KMS-11 (cell line): Measurements from ENCODE around the gene PPM1E.

Experiments used
- H2AFZ ChIP-seq: fragments of 200-600 bp; sonication (generic); 2 replicates; pipeline ENCODE4 v1.6.1; 2016; ENCODE audit warnings: antibody characterized with exemption, mixed run types, low read depth
- H3K27ac ChIP-seq: fragments of 200-600 bp; sonication (generic); 2 replicates; pipeline ENCODE4 v1.6.1; 2016; ENCODE audit warnings: mild to moderate bottlenecking, mixed run types
- H3K27me3 ChIP-seq: fragments of 200-600 bp; sonication (generic); 2 replicates; pipeline ENCODE4 v1.6.1; 2017; ENCODE audit warnings: mild to moderate bottlenecking, low read depth, mixed run types, moderate library complexity; ENCODE audit not compliant: insufficient read depth
- H3K36me3 ChIP-seq: fragments of 200-600 bp; sonication (generic); 2 replicates; pipeline ENCODE4 v1.6.1; 2017; ENCODE audit warnings: mild to moderate bottlenecking, mixed run types; ENCODE audit not compliant: insufficient read depth
- H3K4me1 ChIP-seq: fragments of 200-600 bp; sonication (generic); 2 replicates; pipeline ENCODE4 v1.6.1; 2016; ENCODE audit warnings: mild to moderate bottlenecking, low read depth, mixed run types; ENCODE audit not compliant: poor library complexity, severe bottlenecking
- H3K4me2 ChIP-seq: fragments of 200-600 bp; sonication (generic); 2 replicates; pipeline ENCODE4 v1.7.0; 2016; ENCODE audit warnings: mild to moderate bottlenecking, mixed run types
- H3K4me3 ChIP-seq: fragments of 200-600 bp; sonication (generic); IDR thresholded peaks from 2 replicates; pipeline ENCODE4 v1.6.1; 2017; ENCODE audit warnings: low read depth, low read length, mixed read lengths; ENCODE audit not compliant: insufficient read depth
- H3K79me2 ChIP-seq: fragments of 200-600 bp; sonication (generic); 2 replicates; pipeline ENCODE4 v1.6.1; 2016; ENCODE audit warnings: low read depth, mixed run types; ENCODE audit not compliant: insufficient read depth
- H3K9ac ChIP-seq: fragments of 200-600 bp; sonication (generic); 2 replicates; pipeline ENCODE4 v1.6.1; 2016; ENCODE audit warnings: mild to moderate bottlenecking, mixed run types
- H4K20me1 ChIP-seq: fragments of 200-600 bp; sonication (generic); 2 replicates; pipeline ENCODE4 v1.6.1; 2016; ENCODE audit warnings: mild to moderate bottlenecking, mixed run types; ENCODE audit not compliant: insufficient read depth
- TF ChIP-seq, protein P1 (sequence below): fragments of 200-600 bp; sonication (generic); conservative IDR thresholded peaks from 2 replicates; pipeline ENCODE4 v1.6.1; 2017; ENCODE audit warnings: low read depth, mild to moderate bottlenecking, antibody characterized with exemption, low read length, moderate library complexity, mixed read lengths

The PPM1E gene

DNA sequence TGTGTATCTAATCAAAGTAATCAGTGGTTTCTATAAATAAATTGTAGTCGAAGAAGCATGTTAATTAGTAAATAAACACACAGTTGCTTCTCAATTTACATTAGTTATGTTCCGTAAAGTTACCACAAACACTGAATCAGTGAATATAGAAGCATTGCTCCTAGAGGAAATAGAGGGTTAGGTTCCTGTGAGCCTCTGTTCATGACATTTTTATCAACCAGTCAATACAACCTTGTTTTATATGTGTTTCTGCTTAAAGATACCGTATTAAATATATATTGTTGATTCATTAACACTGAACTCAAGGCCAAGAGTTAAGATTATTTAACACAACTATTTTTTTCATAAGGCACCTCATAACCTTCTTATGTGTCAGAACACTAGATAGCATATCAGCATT, 134.3 kb downstream of the PPM1E start:
- Histone ChIP-seq H2AFZ (no peak overlapping the region), H4K20me1 (no peaks in the 10 kb centered on the region), H3K36me3 (no peaks in the 10 kb centered on the region), H3K27me3 (no peaks in the 10 kb centered on the region), H3K4me2 (no peak overlapping the region), H3K79me2 (no peaks in the 10 kb centered on the region), H3K27ac (no peak overlapping the region), H3K4me3 (no peak overlapping the region), H3K9ac (no peak overlapping the region), H3K4me1 (no peaks in the 10 kb centered on the region)
- TF ChIP-seq, protein P1, sequence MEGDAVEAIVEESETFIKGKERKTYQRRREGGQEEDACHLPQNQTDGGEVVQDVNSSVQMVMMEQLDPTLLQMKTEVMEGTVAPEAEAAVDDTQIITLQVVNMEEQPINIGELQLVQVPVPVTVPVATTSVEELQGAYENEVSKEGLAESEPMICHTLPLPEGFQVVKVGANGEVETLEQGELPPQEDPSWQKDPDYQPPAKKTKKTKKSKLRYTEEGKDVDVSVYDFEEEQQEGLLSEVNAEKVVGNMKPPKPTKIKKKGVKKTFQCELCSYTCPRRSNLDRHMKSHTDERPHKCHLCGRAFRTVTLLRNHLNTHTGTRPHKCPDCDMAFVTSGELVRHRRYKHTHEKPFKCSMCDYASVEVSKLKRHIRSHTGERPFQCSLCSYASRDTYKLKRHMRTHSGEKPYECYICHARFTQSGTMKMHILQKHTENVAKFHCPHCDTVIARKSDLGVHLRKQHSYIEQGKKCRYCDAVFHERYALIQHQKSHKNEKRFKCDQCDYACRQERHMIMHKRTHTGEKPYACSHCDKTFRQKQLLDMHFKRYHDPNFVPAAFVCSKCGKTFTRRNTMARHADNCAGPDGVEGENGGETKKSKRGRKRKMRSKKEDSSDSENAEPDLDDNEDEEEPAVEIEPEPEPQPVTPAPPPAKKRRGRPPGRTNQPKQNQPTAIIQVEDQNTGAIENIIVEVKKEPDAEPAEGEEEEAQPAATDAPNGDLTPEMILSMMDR, result no peak

GRCh38 chr17:58899191-58899590, 143.5 kb downstream of the PPM1E start:
- Histone ChIP-seq H3K27me3 (no peaks in the 10 kb centered on the region), H3K79me2 (no peaks in the 10 kb centered on the region), H3K4me1 (no peaks in the 10 kb centered on the region), H3K27ac (no peak overlapping the region), H3K36me3 (no peaks in the 10 kb centered on the region), H4K20me1 (no peaks in the 10 kb centered on the region), H3K4me3 (no peak overlapping the region), H3K9ac (no peak overlapping the region), H2AFZ (no peak overlapping the region), H3K4me2 (no peak overlapping the region)
- TF ChIP-seq, protein P1, result no peak

- TF ChIP-seq, protein P1, result no peak
- Histone ChIP-seq H2AFZ (no peak overlapping the region), H3K9ac (no peak overlapping the region), H4K20me1 (no peaks in the 10 kb centered on the region), H3K27me3 (no peaks in the 10 kb centered on the region), H3K79me2 (no peaks in the 10 kb centered on the region), H3K27ac (no peak overlapping the region), H3K4me2 (no peak overlapping the region), H3K4me3 (no peak overlapping the region), H3K36me3 (no peaks in the 10 kb centered on the region), H3K4me1 (no peaks in the 10 kb centered on the region)
These were observed 146.7 kb downstream of the PPM1E start for GRCh38 chr17:58902322-58902721.

DNA sequence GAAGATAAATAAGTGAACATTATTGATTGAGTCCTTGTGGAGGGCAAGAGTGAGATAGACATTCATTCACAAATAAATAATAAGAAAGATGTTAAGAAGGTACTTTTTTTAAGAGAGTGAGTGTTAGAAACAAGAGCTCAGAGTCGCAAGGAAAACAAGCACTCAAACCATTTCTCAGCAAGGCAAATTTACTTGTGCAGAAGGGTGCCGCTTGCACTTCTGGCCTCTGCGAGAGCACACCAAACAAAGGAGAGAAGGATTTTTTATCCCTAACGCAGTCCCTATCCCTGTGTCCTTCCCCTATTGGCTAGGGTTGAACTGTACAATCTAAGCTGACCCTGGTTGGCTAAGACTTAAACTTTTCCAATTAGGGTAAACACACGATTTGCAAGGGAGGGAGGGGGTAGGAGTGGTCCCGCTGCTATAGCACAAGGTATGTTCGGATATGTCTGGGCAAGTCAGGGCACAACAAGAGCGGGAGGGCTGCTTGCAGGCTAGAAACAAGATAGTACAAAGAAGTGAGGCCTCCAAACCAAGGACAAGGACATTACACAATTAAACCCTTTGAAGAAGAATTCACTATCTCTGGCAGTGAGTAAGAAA, 156.2 kb downstream of the PPM1E start:
- Histone ChIP-seq H3K36me3 (no peaks in the 10 kb centered on the region), H3K4me3 (no peak overlapping the region), H3K9ac (no peak overlapping the region), H3K4me2 (no peak overlapping the region), H3K27me3 (no peaks in the 10 kb centered on the region), H2AFZ (no peak overlapping the region), H3K79me2 (no peaks in the 10 kb centered on the region), H3K27ac (no peak overlapping the region), H3K4me1 (no peaks in the 10 kb centered on the region), H4K20me1 (no peaks in the 10 kb centered on the region)
- TF ChIP-seq, protein P1, result no peak
